IPS DF 6.9 (cell line): Measurements from ENCODE around the gene LYZL1.
"Not testable (repeated sequence)": the region's sequence is repeated elsewhere in the genome, so short reads cannot be mapped to it uniquely, and the experiment has no call there.

Experiments used
- DNase-seq: peaks from one replicate; pipeline ENCODE4 v3.0.0-alpha.2; 2013; ENCODE audit warnings: low read depth, low spot score
- H3K27ac ChIP-seq: one replicate; pipeline ENCODE4 v1.5.1; 2013; ENCODE audit warnings: low read length, control low read depth
- H3K27me3 ChIP-seq: 2 replicates; pipeline ENCODE4 v1.6.1; 2013; ENCODE audit warnings: mild to moderate bottlenecking, low read length; ENCODE audit not compliant: control insufficient read depth, insufficient read depth
- H3K36me3 ChIP-seq: 2 replicates; pipeline ENCODE4 v1.6.1; 2013; ENCODE audit warnings: low read length; ENCODE audit not compliant: control insufficient read depth, insufficient read depth
- H3K4me1 ChIP-seq: 2 replicates; pipeline ENCODE4 v1.6.1; 2013; ENCODE audit warnings: low read length; ENCODE audit not compliant: control insufficient read depth, insufficient read depth
- H3K4me3 ChIP-seq: 2 replicates; pipeline ENCODE4 v1.5.1; 2013; ENCODE audit warnings: mild to moderate bottlenecking, low read length
- H3K9me3 ChIP-seq: 2 replicates; pipeline ENCODE4 v1.6.1; 2013; ENCODE audit warnings: low read length, inconsistent platforms; ENCODE audit not compliant: control insufficient read depth, insufficient read depth
- WGBS: extraction: QIAGEN DNeasy Blood & Tissue Kit; methylation state at CpG from one replicate; pipeline ENCODE4 v1.1.7; 2013; ENCODE audit warnings: mixed read lengths, missing lambda C conversion rate; ENCODE audit not compliant: insufficient read length, insufficient coverage; 5-methylcytosine and 5-hydroxymethylcytosine counted together

Gene LYZL1

GRCh38 chr10:29279779-29280487 lies 8.9 kb upstream of the LYZL1 start:
- Histone ChIP-seq H3K27ac (no peak overlapping the region), H3K4me3 (no peak overlapping the region), H3K27me3 (no peaks in the 10 kb centered on the region), H3K36me3 (no peaks in the 10 kb centered on the region), H3K4me1 (no peaks in the 10 kb centered on the region), H3K9me3 (no peaks in the 10 kb centered on the region)
- DNase-seq = no peak
- WGBS = no CpG with 5 or more reads among the region's 12 CpGs

DNA sequence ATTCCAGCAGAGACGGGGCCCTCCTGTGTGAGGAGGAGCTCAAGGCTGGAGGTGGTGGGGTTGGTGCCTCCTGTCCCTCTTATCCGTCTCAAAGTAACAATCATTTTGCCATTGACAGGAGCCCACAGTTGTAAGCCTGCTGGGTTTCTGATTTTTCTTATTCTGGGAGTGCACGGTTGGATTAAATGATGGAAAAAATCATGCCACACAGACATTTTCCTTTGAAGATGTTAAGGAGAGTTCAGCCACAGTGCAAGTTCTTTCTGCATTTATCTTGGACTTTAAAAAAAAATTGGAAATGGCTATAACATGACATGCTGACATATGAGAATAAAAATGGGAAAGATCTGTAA lies 8.4 kb upstream of the LYZL1 start:
- no peaks in the 10 kb centered on the region for H3K27me3 ChIP-seq
- no peak overlapping the region for H3K27ac ChIP-seq
- no peaks in the 10 kb centered on the region for H3K36me3 ChIP-seq
- H3K9me3 ChIP-seq = no peaks in the 10 kb centered on the region
- no CpG with 5 or more reads among the region's 3 CpGs for WGBS
- no peak overlapping the region for H3K4me3 ChIP-seq
- no peak for DNase-seq
- H3K4me1 ChIP-seq = no peaks in the 10 kb centered on the region

- H3K27ac ChIP-seq = no peak overlapping the region
- no peaks in the 10 kb centered on the region for H3K27me3 ChIP-seq
- no CpG with 5 or more reads among the region's 4 CpGs for WGBS
- no peaks in the 10 kb centered on the region for H3K9me3 ChIP-seq
- H3K4me1 ChIP-seq = no peaks in the 10 kb centered on the region
- H3K36me3 ChIP-seq = no peaks in the 10 kb centered on the region
- no peak for DNase-seq
- no peak overlapping the region for H3K4me3 ChIP-seq
Observed at GRCh38 chr10:29285624-29286051, 3.2 kb upstream of the LYZL1 start.

DNA sequence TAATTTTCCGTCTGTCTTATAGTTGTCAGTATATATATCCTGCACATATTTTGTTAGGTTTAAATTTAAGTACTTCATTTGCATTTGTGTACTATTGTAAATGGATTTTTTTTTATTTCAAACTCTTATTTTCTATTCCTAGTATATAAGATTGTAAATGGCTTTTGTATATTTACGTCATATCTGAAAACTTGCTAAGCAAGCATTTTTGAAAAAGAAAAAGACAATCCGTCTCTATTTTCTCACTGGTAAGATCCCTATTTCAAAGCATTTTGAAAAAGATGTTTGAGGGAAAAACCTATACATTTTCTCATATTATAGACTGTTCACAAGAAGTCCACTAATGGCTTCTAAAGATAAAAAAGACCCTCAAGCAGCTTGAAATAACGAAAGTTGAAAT lies 1.2 kb upstream of the LYZL1 start:
- no CpG with 5 or more reads among the region's 4 CpGs for WGBS
- no peak for DNase-seq

GRCh38 chr10:29291561-29291960 lies 2.7 kb downstream of the LYZL1 start:
- no CpG with 5 or more reads among the region's 10 CpGs for whole genome bisulfite sequencing

More for the DNA sequence above, 1.2 kb upstream of the LYZL1 start:
- H3K36me3 ChIP-seq = no peaks in the 10 kb centered on the region
- no peak overlapping the region for H3K4me3 ChIP-seq
- no peak overlapping the region for H3K27ac ChIP-seq
- H3K27me3 ChIP-seq = no peaks in the 10 kb centered on the region
- H3K4me1 ChIP-seq = no peaks in the 10 kb centered on the region
- H3K9me3 ChIP-seq = no peaks in the 10 kb centered on the region

DNA sequence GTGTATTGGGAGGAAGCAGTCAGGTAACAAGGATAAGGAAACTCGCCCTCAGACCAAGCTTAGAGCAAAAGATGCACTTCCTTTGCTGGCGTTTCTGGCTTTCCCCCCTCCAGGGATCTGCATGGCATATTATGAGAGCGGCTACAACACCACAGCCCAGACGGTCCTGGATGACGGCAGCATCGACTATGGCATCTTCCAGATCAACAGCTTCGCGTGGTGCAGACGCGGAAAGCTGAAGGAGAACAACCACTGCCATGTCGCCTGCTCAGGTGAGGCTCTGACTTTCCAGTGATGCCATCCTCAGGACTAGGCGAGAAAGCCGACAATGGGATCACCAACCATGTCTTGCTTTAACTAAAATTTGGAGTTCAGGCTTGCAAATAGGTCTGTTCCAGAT lies 3.5 kb downstream of the LYZL1 start:
- H3K27me3 ChIP-seq, H3K4me1 ChIP-seq, H3K4me3 ChIP-seq, H3K36me3 ChIP-seq, H3K9me3 ChIP-seq, DNase-seq, H3K27ac ChIP-seq: not testable (repeated sequence)
- WGBS = no CpG with 5 or more reads among the region's 13 CpGs

More at GRCh38 chr10:29291561-29291960, 2.7 kb downstream of the LYZL1 start:
- not testable (repeated sequence) for H3K4me3 ChIP-seq, H3K4me1 ChIP-seq, H3K36me3 ChIP-seq, H3K9me3 ChIP-seq, H3K27ac ChIP-seq, DNase-seq, H3K27me3 ChIP-seq

DNA sequence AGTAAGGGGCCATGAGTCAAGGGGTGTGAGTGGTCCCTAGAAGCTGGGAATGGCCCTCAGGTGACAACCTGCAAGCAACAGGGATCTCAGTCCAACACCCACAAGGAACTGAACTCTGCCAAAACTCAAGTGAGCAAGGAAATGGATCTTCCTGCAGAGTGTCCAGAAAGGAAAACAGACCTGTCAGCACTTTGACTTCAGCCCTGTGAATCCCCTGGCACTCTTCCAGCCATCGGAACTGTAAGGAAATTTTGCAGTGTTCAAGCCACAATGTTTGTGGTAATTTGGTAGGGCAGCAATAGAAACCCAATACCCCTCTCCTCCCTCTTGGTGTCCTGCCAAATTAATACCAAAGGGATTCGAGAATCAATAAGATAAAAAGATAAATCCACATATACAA lies 6.9 kb downstream of the LYZL1 start:
- Histone ChIP-seq H3K27ac (no peak overlapping the region), H3K4me1 (no peaks in the 10 kb centered on the region), H3K9me3 (no peaks in the 10 kb centered on the region), H3K27me3 (no peaks in the 10 kb centered on the region), H3K4me3 (no peak overlapping the region), H3K36me3 (no peaks in the 10 kb centered on the region)
- WGBS = no CpG with 5 or more reads among the region's 2 CpGs
- no peak for DNase-seq

- Histone ChIP-seq H3K27ac (no peak overlapping the region), H3K4me3 (no peak overlapping the region), H3K4me1 (no peaks in the 10 kb centered on the region), H3K9me3 (no peaks in the 10 kb centered on the region), H3K36me3 (no peaks in the 10 kb centered on the region), H3K27me3 (no peaks in the 10 kb centered on the region)
- no CpG with 5 or more reads among the region's 1 CpG for WGBS
- no peak for DNase-seq
Observed at GRCh38 chr10:29297678-29298077, 8.8 kb downstream of the LYZL1 start.

DNA sequence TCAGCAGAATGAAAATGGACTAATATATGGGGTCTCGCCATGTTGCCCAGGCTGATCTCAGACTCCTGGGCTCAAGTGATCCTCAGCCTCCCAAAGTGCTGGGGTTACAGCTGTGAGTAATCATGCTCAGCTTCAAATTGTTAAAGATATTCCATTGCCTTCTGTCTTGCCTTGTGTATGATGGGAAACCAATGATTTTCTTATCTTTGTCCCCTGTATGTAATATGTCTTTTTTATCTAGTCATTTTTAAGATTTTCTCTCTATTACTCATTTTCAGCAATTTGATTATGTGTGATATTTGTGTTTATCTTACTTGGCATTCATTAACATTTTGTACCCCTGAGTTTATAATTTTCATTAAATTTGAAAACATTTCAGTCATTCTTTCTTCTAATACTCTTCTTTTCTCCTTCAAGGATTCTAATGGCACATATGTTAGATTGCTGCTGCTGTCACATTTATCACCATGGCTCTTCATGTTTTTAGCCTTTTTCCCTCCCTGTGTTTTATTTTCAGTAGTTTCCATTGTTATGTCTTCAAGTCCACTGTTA lies 12.6 kb downstream of the LYZL1 start:
- no peak overlapping the region for H3K27ac ChIP-seq
- H3K9me3 ChIP-seq = no peaks in the 10 kb centered on the region
- no peaks in the 10 kb centered on the region for H3K4me1 ChIP-seq
- DNase-seq = no peak
- no peak overlapping the region for H3K4me3 ChIP-seq
- WGBS = no CpG with 5 or more reads among the region's 1 CpG
- H3K36me3 ChIP-seq = no peaks in the 10 kb centered on the region
- no peaks in the 10 kb centered on the region for H3K27me3 ChIP-seq

DNA sequence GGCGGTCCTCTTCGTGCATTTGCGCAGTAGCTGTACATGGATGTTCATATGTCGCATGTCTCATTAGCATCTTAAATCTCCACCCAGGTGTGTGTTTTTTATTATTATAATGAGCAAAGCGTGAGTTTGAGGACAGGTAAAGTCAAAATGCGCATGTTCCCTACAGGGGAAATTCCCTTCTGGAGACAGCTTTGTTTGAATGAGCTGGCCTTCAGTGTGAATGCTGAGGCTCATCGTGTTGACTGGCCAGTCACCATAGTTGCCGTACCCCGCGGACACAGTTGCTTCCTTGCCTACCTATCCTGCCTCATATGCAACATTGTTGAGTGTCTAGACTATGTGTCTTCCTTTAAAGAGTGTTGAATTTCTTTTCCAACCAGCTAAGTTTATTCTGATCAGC lies 13.6 kb downstream of the LYZL1 start:
- Histone ChIP-seq H3K4me3 (no peak overlapping the region), H3K27me3 (no peaks in the 10 kb centered on the region), H3K4me1 (no peaks in the 10 kb centered on the region), H3K9me3 (no peaks in the 10 kb centered on the region), H3K36me3 (no peaks in the 10 kb centered on the region), H3K27ac (no peak overlapping the region)
- no CpG with 5 or more reads among the region's 10 CpGs for WGBS
- no peak for DNase-seq
